Neural progenitor cell (in vitro differentiated cells): ENCODE data around the gene NUDT3. TPM values are rescaled to one million over a fixed set of nuclear protein-coding genes. Genes with fewer than 3 reads are reported as not detected.

Experiments used
- DNase-seq: peaks from one replicate; pipeline ENCODE4 v3.0.0-alpha.2; 2016; ENCODE audit warnings: low spot score
- H2AFZ ChIP-seq: fragments of 200-600 bp; sonication (generic); replicated peaks from 2 replicates; pipeline ENCODE4 v1.6.1; 2016; ENCODE audit warnings: antibody characterized with exemption
- H3F3A ChIP-seq: fragments of 200-600 bp; sonication (generic); 2 replicates; pipeline ENCODE4 v1.6.1; 2016; ENCODE audit warnings: antibody characterized with exemption, low read depth
- H3K27ac ChIP-seq: fragments of 200-600 bp; sonication (generic); 2 replicates; pipeline ENCODE4 v1.5.1; 2016; ENCODE audit warnings: mild to moderate bottlenecking
- H3K27me3 ChIP-seq: fragments of 200-600 bp; sonication (generic); 2 replicates; pipeline ENCODE4 v1.6.1; 2016; ENCODE audit warnings: mild to moderate bottlenecking, moderate library complexity
- H3K36me3 ChIP-seq: fragments of 200-600 bp; sonication (generic); 2 replicates; pipeline ENCODE4 v1.5.1; 2016
- H3K4me1 ChIP-seq: fragments of 200-600 bp; sonication (generic); 2 replicates; pipeline ENCODE4 v1.6.1; 2016; ENCODE audit warnings: mixed run types
- H3K4me2 ChIP-seq: fragments of 200-600 bp; sonication (generic); 2 replicates; pipeline ENCODE4 v1.6.1; 2016
- H3K4me3 ChIP-seq: fragments of 200-600 bp; sonication (generic); 2 replicates; pipeline ENCODE4 v1.5.1; 2016
- H3K79me2 ChIP-seq: fragments of 200-600 bp; sonication (generic); 2 replicates; pipeline ENCODE4 v1.6.1; 2016; ENCODE audit warnings: low read depth
- H3K9ac ChIP-seq: fragments of 200-600 bp; sonication (generic); 2 replicates; pipeline ENCODE4 v1.6.1; 2016
- H3K9me3 ChIP-seq: fragments of 200-600 bp; sonication (generic); 2 replicates; pipeline ENCODE4 v1.5.1; 2016; ENCODE audit warnings: low read depth
- H4K20me1 ChIP-seq: fragments of 200-600 bp; sonication (generic); 2 replicates; pipeline ENCODE4 v1.6.1; 2016; ENCODE audit warnings: low read depth
- H3K27ac Mint-ChIP-seq: 3 replicates; pipeline ENCODE4 v1.8.0; 2021; ENCODE audit warnings: mixed read lengths
- H3K27me3 Mint-ChIP-seq: 2 replicates; pipeline ENCODE4 v1.8.0; 2022; ENCODE audit warnings: low read depth, mild to moderate bottlenecking, inconsistent platforms, moderate library complexity, mixed read lengths; ENCODE audit not compliant: insufficient read depth
- H3K36me3 Mint-ChIP-seq: 3 replicates; pipeline ENCODE4 v1.8.0; 2021; ENCODE audit warnings: mixed read lengths
- H3K4me1 Mint-ChIP-seq: 3 replicates; pipeline ENCODE4 v1.8.0; 2021; ENCODE audit warnings: mixed read lengths
- H3K4me3 Mint-ChIP-seq: 3 replicates; pipeline ENCODE4 v1.8.0; 2021; ENCODE audit warnings: mild to moderate bottlenecking, moderate library complexity, mixed read lengths
- H3K9me3 Mint-ChIP-seq: 3 replicates; pipeline ENCODE4 v1.8.0; 2020; ENCODE audit warnings: mixed read lengths
- CTCF ChIP-seq: fragments of 200-600 bp; sonication (generic); IDR thresholded peaks from 2 replicates; pipeline ENCODE4 v1.5.1; 2017; ENCODE audit warnings: antibody characterized with exemption, mild to moderate bottlenecking
- EZH2 ChIP-seq: fragments of 200-600 bp; sonication (generic); IDR thresholded peaks from 2 replicates; pipeline ENCODE4 v1.6.1; 2017; ENCODE audit warnings: antibody characterized with exemption, mild to moderate bottlenecking, moderate library complexity
- EZH2phosphoT487 ChIP-seq: fragments of 200-600 bp; sonication (generic); IDR thresholded peaks from 2 replicates; pipeline ENCODE4 v1.6.1; 2017; ENCODE audit warnings: antibody characterized with exemption
- total RNA-seq: library from RNA; depleted of rRNA; stranded (reverse); fragments of >200 nt; gene quantifications from 2 replicates; pipeline ENCODE4 v1.2.3, GENCODE V29; 2015; ENCODE audit warnings: low replicate concordance

Gene NUDT3
- total RNA-seq, 1 donor from 2014 or later: 35.7 TPM

GRCh38 chr6:34280216-34280615 lies 112.3 kb downstream of the NUDT3 start:
- DNase-seq: no peak
- Histone ChIP-seq H3K4me1 (no peaks in the 10 kb centered on the region), H3K27ac (no peak overlapping the region), H3K36me3 (no peaks in the 10 kb centered on the region), H3K9me3 (no peaks in the 10 kb centered on the region), H3K9ac (no peak overlapping the region), H3K27me3 (no peaks in the 10 kb centered on the region), H2AFZ (no peak overlapping the region), H3K4me3 (no peak overlapping the region), H3F3A (no peaks in the 10 kb centered on the region), H4K20me1 (peaks cover 4% of the 10 kb centered on the region), H3K4me2 (no peak overlapping the region), H3K79me2 (no peaks in the 10 kb centered on the region)
- Mint-ChIP-seq H3K4me3 (no peak overlapping the region), H3K9me3 (no peaks in the 10 kb centered on the region), H3K4me1 (peaks cover 15% of the 10 kb centered on the region), H3K27ac (no peak overlapping the region), H3K27me3 (peaks cover 5% of the 10 kb centered on the region), H3K36me3 (peaks cover 21% of the 10 kb centered on the region)
- no peak for TF ChIP-seq EZH2
- no peak for TF ChIP-seq CTCF
- no peak for TF ChIP-seq EZH2phosphoT487

GRCh38 chr6:34278833-34279232 lies 113.6 kb downstream of the NUDT3 start:
- Histone ChIP-seq H3K79me2 (no peaks in the 10 kb centered on the region), H4K20me1 (peaks cover 4% of the 10 kb centered on the region), H3F3A (no peaks in the 10 kb centered on the region), H3K27me3 (no peaks in the 10 kb centered on the region), H3K9ac (no peak overlapping the region), H3K9me3 (no peaks in the 10 kb centered on the region), H3K4me3 (no peak overlapping the region), H2AFZ (no peak overlapping the region), H3K27ac (no peak overlapping the region), H3K4me2 (no peak overlapping the region), H3K36me3 (no peaks in the 10 kb centered on the region), H3K4me1 (no peaks in the 10 kb centered on the region)
- DNase-seq: no peak
- TF ChIP-seq EZH2phosphoT487 (no peak), CTCF (no peak), EZH2 (no peak)
- H3K36me3 Mint-ChIP-seq: peaks cover 10% of the 10 kb centered on the region
- H3K4me3 Mint-ChIP-seq: no peak overlapping the region
- H3K4me1 Mint-ChIP-seq: peaks cover 15% of the 10 kb centered on the region
- no peaks in the 10 kb centered on the region for H3K9me3 Mint-ChIP-seq
- no peak overlapping the region for H3K27ac Mint-ChIP-seq
- H3K27me3 Mint-ChIP-seq: peaks cover 7% of the 10 kb centered on the region

- TF ChIP-seq EZH2phosphoT487: no peak
- TF ChIP-seq EZH2: no peak
- no peak for TF ChIP-seq CTCF
- no peak for DNase-seq
- H4K20me1 ChIP-seq: peaks cover 4% of the 10 kb centered on the region
- H3F3A ChIP-seq: no peaks in the 10 kb centered on the region
- no peaks in the 10 kb centered on the region for H3K9me3 ChIP-seq
- H3K9ac ChIP-seq: no peak overlapping the region
- no peaks in the 10 kb centered on the region for H3K79me2 ChIP-seq
- H3K27me3 ChIP-seq: no peaks in the 10 kb centered on the region
- no peaks in the 10 kb centered on the region for H3K36me3 ChIP-seq
- H3K27ac ChIP-seq: no peak overlapping the region
- H2AFZ ChIP-seq: no peak overlapping the region
- no peak overlapping the region for H3K4me2 ChIP-seq
- peaks cover 15% of the 10 kb centered on the region for H3K4me1 Mint-ChIP-seq
- H3K27ac Mint-ChIP-seq: no peak overlapping the region
- H3K4me3 ChIP-seq: no peak overlapping the region
- no peaks in the 10 kb centered on the region for H3K4me1 ChIP-seq
- no peaks in the 10 kb centered on the region for H3K9me3 Mint-ChIP-seq
- H3K4me3 Mint-ChIP-seq: no peak overlapping the region
- H3K27me3 Mint-ChIP-seq: peaks cover 6% of the 10 kb centered on the region
- peaks cover 8% of the 10 kb centered on the region for H3K36me3 Mint-ChIP-seq
These were observed 114.7 kb downstream of the NUDT3 start for GRCh38 chr6:34277763-34278112.
